IgD-negative memory B cell (primary cell): ENCODE measurements around the gene NSUN4. TPM values are rescaled to one million over a fixed set of nuclear protein-coding genes. Genes with fewer than 3 reads are reported as not detected.
"Not testable (repeated sequence)": the region's sequence is repeated elsewhere in the genome, so short reads cannot be mapped to it uniquely, and the experiment has no call there.

ENCODE experiments used
- H3K27ac Mint-ChIP-seq, 3 donors: one replicate each; pipeline ENCODE4 v1.8.0; 2020 to 2022; ENCODE audit warnings: mild to moderate bottlenecking in 3 of 3, mixed read lengths in 3 of 3, moderate library complexity in 1 of 3
- H3K27me3 Mint-ChIP-seq: one replicate; pipeline ENCODE4 v1.8.0; 2021; ENCODE audit warnings: mixed read lengths
- H3K36me3 Mint-ChIP-seq: one replicate; pipeline ENCODE4 v1.8.0; 2020; ENCODE audit warnings: mild to moderate bottlenecking, mixed read lengths
- H3K4me1 Mint-ChIP-seq, 3 donors: one replicate each; pipeline ENCODE4 v1.8.0; 2020 to 2022; ENCODE audit warnings: mixed read lengths in 3 of 3, mild to moderate bottlenecking in 1 of 3
- H3K4me3 Mint-ChIP-seq, 4 donors: one replicate each; pipeline ENCODE4 v1.8.0; 2020 to 2022; ENCODE audit warnings: mild to moderate bottlenecking in 4 of 4, mixed read lengths in 4 of 4, moderate library complexity in 3 of 4
- H3K9me3 Mint-ChIP-seq, 3 donors: one replicate each; pipeline ENCODE4 v1.8.0; 2020 to 2021; ENCODE audit warnings: mixed read lengths in 3 of 3, mild to moderate bottlenecking in 1 of 3
- polyA plus RNA-seq: library from polyadenylated mRNA; unstranded; fragments of 300-500 nt; fragmentation: Illumina TruSeq; gene quantifications from one replicate; pipeline ENCODE4 v1.2.3, GENCODE V29; 2021

The NSUN4 gene
- polyA plus RNA-seq, 1 donor from 2014 or later = 26.8 TPM

DNA sequence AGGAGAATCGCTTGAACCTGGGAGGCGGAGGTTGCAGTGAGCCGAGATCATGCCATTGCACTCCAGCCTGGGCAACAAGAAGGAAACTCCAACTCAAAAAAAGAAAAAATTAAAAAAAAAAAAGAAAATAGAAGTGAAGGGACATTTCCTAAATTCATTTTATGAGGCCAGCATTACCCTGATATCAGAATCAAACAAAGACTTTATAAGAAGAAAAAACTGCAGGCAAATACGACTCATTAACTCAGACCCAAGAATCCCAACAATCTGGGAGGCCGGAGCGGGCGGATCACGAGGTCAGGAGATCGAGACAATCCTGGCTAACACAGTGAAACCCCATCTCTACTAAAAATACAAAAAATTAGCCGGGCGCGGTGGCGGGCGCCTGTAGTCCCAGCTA lies 3.2 kb upstream of the NSUN4 start:
- Mint-ChIP-seq H3K4me1 (peaks cover 30 to 33% (median 31%) of the 10 kb centered on the region in 3 donors), H3K4me3 (peak overlapping the region in 1 of 4 donors; percentile 48)
- H3K27me3 Mint-ChIP-seq, H3K9me3 Mint-ChIP-seq, H3K36me3 Mint-ChIP-seq, H3K27ac Mint-ChIP-seq: not testable (repeated sequence)

DNA sequence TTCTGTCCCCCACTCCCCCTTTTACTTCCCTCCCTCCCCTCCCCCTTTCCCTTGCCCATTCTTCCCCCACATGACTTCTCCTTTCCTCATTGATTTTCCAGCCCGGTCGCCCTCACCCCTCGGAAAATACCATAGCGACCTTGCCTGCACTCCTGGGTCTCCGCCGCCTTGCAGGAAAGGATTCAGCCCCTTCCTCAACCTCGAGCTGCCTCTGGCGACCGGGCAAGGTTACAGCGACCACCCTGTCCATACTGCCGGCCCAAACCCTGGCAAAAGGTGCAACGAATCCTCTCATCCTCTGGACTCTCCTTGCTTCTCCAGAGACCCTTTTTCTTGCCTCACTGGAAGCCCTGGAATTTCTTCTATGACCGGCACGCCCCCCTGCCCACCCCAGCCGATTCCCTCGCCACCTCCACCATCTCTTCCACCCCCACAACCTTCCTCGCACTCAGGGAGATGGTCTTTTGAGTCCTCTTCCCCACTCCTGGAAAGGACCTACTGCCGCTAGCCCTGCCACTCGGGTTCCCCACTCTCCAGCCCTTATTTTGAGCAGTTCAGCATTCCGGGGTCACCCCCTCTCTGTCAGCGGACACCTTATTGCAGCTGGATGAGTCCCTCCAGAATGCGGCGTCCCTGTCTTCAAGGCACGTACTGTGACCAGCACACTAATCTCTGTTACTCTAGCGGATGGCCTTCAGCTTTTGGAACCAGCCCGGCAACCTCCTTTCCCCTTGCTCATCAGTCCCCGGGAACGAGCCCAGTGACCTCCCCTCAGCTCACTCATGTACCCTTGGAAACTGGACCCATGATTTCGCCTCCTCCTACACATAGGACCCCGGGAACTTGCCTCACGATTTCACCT lies 846 bp downstream of the NSUN4 start:
- Mint-ChIP-seq H3K36me3 (peaks cover 4% of the 10 kb centered on the region), H3K27ac (peak overlapping the region; percentile 97 to 100 (median 99)), H3K4me1 (peaks cover 16 to 32% (median 19%) of the 10 kb centered on the region in 3 donors), H3K27me3 (no peaks in the 10 kb centered on the region), H3K4me3 (peak overlapping the region; percentile 93 to 100 (median 99)), H3K9me3 (peaks cover 0 to 4% (median 0%) of the 10 kb centered on the region in 3 donors)

DNA sequence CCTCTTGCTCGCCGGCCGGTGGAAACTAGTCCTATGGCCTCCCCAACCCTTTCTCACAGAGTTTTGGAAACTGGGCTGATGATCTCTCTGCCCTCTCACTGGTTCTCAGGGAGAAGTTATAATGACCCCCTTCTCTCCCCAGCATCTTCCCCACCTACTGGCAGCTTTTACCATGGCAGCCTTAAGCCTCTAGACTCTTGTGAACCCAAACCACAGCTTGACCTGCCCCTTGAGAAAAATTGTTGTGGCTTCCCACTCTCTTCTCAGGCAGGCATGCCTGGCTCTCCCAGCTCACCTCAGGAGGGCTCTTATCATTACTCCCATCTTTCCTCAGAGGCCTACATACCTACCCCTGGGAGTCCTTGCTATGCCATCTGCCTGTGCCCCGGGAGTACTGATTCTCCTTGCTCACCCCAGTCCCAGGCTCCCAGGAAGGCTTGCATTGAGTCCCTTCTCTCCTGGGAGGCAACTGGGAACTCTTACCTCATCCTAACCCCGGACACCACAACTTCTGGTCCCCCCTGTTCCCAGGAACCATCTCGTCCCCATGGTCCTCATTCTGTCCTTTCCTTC lies 1.6 kb downstream of the NSUN4 start:
- Mint-ChIP-seq H3K9me3 (peaks cover 0 to 4% (median 0%) of the 10 kb centered on the region in 3 donors), H3K4me1 (peaks cover 16 to 34% (median 19%) of the 10 kb centered on the region in 3 donors), H3K27me3 (no peaks in the 10 kb centered on the region), H3K36me3 (peaks cover 4% of the 10 kb centered on the region), H3K4me3 (peak overlapping the region; percentile 86 to 100 (median 96)), H3K27ac (peak overlapping the region; percentile 97 to 100 (median 99))

DNA sequence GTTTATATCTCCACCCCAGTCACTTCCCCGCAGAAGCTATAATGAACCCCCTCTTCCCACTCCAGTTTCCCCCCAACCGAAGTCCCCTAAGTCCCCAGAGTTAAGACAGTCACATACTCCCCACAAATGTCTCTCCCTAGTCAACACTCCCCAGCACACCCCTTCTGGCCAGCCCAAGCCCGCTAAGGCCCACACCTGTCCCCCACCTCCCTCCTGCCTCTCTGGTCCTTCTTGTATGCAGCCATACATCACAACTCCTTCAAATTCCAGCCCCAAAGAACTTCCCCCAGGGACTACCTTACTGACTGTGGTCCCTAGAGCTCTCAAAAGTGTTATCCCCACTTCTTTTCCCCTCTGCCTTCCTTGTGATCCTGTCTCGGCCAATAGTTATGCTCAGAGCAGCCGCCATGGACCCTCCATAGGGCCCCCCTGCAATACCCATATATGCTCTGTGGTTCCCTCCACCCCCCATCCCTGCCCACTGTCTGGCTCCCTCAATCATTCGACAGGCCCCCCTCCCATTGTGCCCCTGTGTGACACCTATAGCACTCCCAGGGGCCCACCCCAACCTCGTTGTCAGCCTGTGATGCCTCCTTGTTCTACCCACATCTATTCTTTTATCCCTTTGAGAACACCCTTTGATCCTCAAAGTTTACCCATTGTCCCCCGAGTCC lies 2.2 kb downstream of the NSUN4 start:
- H3K9me3 Mint-ChIP-seq = peaks cover 0 to 4% (median 0%) of the 10 kb centered on the region in 3 donors
- H3K36me3 Mint-ChIP-seq = peaks cover 4% of the 10 kb centered on the region
- H3K27me3 Mint-ChIP-seq = no peaks in the 10 kb centered on the region
- peaks cover 16 to 34% (median 19%) of the 10 kb centered on the region in 3 donors for H3K4me1 Mint-ChIP-seq
- H3K27ac Mint-ChIP-seq = peak overlapping the region; percentile 85 to 100 (median 97)
- peak overlapping the region in 2 of 4 donors; percentile 8 to 98 for H3K4me3 Mint-ChIP-seq

DNA sequence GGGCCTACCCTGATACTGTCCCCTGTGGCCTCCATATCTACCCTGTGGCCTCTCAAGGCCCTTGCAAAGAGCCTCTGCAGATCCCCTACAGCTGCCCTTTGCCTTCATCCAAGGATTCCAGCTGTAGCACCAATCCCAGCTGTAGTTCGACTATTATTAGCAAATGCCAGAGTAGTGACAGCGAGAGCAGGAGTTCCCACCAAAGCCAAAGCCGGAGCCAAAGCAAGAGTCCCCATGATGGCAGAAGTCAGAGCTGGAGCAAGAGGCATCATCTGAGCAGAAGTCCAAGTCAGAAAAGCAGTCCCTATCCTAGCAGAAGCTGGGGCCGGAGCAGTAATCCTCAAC lies 2.7 kb downstream of the NSUN4 start:
- H3K27me3 Mint-ChIP-seq = no peaks in the 10 kb centered on the region
- H3K27ac Mint-ChIP-seq = peak overlapping the region; percentile 82 to 97 (median 85)
- H3K4me3 Mint-ChIP-seq = peak overlapping the region in 1 of 4 donors; percentile 98
- peaks cover 5% of the 10 kb centered on the region for H3K36me3 Mint-ChIP-seq
- H3K4me1 Mint-ChIP-seq = peaks cover 21 to 37% (median 23%) of the 10 kb centered on the region in 3 donors
- H3K9me3 Mint-ChIP-seq = peaks cover 0 to 4% (median 0%) of the 10 kb centered on the region in 3 donors

DNA sequence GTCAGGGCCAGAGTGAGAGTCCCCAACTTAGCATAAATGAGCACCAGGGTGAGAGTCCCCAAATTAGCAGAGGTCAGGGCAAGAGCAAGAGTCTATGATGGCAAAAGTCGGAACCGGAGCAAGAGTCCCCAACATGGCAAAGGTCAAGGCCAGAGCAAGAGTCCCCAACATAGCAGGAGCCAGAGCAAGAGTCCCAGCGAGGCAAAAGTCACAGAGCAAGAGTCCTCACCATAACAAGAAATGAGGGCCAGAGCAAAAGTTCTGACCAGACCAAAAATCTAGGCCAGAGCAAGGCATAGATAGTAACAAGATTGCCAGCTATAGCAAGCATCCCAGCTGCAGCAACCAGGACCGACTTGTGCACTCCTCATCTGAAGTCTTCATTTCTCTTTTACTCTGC lies 3.1 kb downstream of the NSUN4 start:
- Mint-ChIP-seq H3K27me3 (no peaks in the 10 kb centered on the region), H3K36me3 (peaks cover 5% of the 10 kb centered on the region), H3K4me3 (peak overlapping the region in 1 of 4 donors; percentile 98), H3K9me3 (peaks cover 0 to 4% (median 0%) of the 10 kb centered on the region in 3 donors), H3K4me1 (peaks cover 21 to 37% (median 23%) of the 10 kb centered on the region in 3 donors), H3K27ac (peak overlapping the region; percentile 82 to 97 (median 85))

DNA sequence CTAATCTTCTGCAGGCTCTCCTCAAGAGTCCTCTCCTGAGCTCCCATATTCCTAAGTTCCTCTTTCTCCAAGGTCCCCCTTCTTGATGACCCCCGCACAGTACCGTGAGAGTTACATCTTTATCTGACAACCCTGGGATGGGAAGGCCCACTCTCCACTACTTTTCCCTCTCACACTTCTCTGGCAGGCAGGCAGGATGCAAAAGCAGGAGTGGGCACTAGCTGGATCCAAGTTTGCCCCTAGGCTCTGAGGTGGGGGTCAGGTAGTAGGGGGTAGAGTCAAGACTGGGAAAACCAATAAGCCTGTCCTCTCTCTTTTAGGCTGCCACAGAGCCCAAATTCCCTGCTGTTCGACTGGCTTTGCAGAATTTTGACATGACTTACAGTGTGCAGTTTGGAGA lies 3.9 kb downstream of the NSUN4 start:
- H3K4me3 Mint-ChIP-seq = peak overlapping the region in 2 of 4 donors; percentile 68 to 98
- no peaks in the 10 kb centered on the region for H3K27me3 Mint-ChIP-seq
- H3K36me3 Mint-ChIP-seq = peaks cover 5% of the 10 kb centered on the region
- peak overlapping the region; percentile 48 to 97 (median 82) for H3K27ac Mint-ChIP-seq
- H3K9me3 Mint-ChIP-seq = peaks cover 0 to 4% (median 0%) of the 10 kb centered on the region in 3 donors
- H3K4me1 Mint-ChIP-seq = peaks cover 21 to 35% (median 23%) of the 10 kb centered on the region in 3 donors

DNA sequence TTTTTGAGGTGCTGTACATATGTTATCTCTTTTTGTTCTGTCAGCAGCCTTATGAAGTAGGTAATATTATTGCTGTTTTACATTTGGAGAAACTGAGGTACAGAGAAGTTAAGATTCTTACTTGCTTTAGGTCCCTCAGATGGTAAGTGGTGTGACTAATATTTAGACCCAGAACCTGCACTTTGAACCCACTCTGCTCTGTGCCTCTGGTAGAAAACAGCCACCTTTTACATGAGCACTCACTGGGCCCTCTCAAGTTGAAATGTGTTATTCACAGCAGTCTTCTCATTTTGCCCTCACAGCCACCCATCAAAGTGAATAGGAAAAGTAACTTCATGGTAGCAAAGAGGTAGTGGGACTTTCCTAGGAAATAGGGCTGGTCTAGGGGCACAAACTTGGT lies 4.7 kb downstream of the NSUN4 start:
- peaks cover 0 to 2% (median 0%) of the 10 kb centered on the region in 3 donors for H3K9me3 Mint-ChIP-seq
- peaks cover 8% of the 10 kb centered on the region for H3K36me3 Mint-ChIP-seq
- no peaks in the 10 kb centered on the region for H3K27me3 Mint-ChIP-seq
- peaks cover 19 to 32% (median 21%) of the 10 kb centered on the region in 3 donors for H3K4me1 Mint-ChIP-seq
- no peak overlapping the region for H3K27ac Mint-ChIP-seq
- H3K4me3 Mint-ChIP-seq = no peak overlapping the region

DNA sequence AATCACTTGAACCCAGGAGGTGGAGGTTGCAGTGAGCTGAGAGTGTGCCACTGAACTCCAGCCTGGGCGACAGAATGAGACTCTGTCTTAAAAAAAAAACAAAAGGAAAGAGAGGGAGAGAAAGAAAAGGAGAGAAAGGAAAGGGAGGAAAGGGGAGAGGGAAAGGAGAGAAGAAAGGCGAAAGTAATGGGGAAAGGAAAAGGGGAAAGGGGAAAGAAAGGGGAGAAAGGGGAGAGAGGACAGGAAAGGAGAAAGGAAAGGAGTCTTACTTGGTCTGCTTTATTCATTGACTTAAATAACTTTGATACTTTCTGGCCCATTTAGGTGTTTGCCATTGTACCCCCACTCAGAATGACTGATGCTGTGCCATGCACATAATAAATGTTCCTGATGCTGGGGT lies 11.8 kb downstream of the NSUN4 start:
- Mint-ChIP-seq H3K9me3 (no peaks in the 10 kb centered on the region), H3K4me3 (no peak overlapping the region), H3K36me3 (peaks cover 4% of the 10 kb centered on the region), H3K27ac (no peak overlapping the region), H3K4me1 (peaks cover 4 to 5% (median 5%) of the 10 kb centered on the region in 3 donors), H3K27me3 (no peaks in the 10 kb centered on the region)

DNA sequence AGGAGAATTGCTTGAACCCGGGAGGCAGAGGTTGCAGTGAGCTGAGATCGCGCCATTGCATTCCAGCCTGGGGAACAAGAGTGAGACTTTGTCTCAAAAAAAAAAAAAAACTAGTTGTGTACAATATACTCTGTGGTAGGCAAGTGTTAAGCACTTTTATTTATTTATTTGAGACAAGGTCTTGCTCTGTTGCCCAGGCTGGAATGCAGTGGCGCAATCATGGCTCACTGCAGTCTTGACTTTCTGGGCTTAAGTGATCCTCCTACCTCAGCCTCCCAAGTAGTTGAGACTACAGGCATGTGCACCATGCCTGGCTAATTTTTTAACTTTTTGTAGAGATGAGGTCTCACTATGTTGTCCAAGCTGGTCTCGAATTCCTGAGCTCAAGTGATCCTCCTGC lies 15.3 kb downstream of the NSUN4 start:
- not testable (repeated sequence) for H3K36me3 Mint-ChIP-seq, H3K4me1 Mint-ChIP-seq

DNA sequence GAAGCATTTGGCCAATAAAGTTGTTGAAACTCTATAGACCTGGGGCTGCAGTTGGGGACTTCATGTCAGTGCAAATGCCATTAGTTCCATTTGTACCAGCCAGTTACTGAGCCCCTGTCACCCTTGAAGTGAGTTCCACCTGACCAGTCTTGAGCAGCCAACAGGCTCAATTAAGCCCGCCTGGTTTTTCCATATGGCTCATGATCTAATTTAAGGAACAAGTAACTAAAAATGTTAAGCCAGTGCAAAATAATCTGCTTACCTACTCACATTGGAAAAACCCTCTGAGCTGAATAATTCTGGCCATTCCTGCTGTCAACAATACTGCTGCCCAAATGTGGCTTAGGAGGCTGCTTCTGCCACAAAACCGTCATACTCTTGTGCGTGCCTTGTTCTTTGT lies 21.6 kb downstream of the NSUN4 start:
- no peak overlapping the region for H3K4me3 Mint-ChIP-seq
- no peaks in the 10 kb centered on the region for H3K27me3 Mint-ChIP-seq
- no peak overlapping the region for H3K27ac Mint-ChIP-seq
- H3K36me3 Mint-ChIP-seq = peaks cover 6% of the 10 kb centered on the region
- no peaks in the 10 kb centered on the region for H3K9me3 Mint-ChIP-seq
- peaks cover 0 to 3% (median 0%) of the 10 kb centered on the region in 3 donors for H3K4me1 Mint-ChIP-seq

More for the DNA sequence above, 15.3 kb downstream of the NSUN4 start:
- H3K9me3 Mint-ChIP-seq, H3K4me3 Mint-ChIP-seq, H3K27me3 Mint-ChIP-seq, H3K27ac Mint-ChIP-seq: not testable (repeated sequence)

DNA sequence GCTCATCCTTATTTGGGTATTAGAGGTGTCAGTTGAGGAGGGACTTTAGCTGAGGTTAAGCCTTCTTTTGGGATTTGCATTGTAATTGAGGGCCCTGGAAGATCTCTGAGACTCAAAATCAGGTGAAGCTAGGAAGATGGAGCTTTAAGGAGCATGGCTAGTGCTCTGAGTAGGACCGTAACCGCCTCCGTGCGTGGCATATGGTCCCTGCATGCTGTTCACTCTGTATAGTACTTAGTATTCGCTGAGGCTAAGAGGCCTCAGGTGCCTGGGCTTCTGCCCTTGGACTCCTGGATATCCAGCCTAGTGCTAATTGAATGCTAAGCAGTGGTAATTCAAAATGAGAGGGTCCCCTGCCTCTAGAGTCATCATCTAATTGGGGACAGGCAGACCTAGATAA lies 22.5 kb downstream of the NSUN4 start:
- Mint-ChIP-seq H3K27me3 (no peaks in the 10 kb centered on the region), H3K36me3 (peaks cover 6% of the 10 kb centered on the region), H3K4me1 (peaks cover 0 to 7% (median 1%) of the 10 kb centered on the region in 3 donors), H3K4me3 (no peak overlapping the region), H3K9me3 (no peaks in the 10 kb centered on the region), H3K27ac (no peak overlapping the region)

DNA sequence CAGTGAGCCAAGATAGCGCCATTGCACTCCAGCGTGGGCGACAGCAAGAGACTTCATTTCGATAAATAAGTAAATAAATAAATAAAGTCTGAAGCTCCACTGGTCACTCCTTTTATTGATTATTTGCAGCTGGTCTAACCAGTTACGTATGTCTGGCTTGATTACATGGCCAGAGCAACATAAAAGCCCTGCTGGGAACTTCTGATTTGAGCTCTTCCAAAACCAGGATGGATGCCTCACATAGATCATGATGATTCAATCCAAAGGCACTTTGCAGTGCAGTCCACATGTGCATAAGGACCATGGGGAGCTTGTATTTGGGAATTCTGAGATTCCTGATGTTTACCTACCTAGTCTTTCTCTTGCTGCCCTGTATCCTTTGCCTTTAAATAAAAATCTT lies 24.0 kb downstream of the NSUN4 start:
- no peak overlapping the region for H3K4me3 Mint-ChIP-seq
- H3K36me3 Mint-ChIP-seq = peaks cover 9% of the 10 kb centered on the region
- peak overlapping the region in 1 of 3 donors; percentile 67 for H3K27ac Mint-ChIP-seq

DNA sequence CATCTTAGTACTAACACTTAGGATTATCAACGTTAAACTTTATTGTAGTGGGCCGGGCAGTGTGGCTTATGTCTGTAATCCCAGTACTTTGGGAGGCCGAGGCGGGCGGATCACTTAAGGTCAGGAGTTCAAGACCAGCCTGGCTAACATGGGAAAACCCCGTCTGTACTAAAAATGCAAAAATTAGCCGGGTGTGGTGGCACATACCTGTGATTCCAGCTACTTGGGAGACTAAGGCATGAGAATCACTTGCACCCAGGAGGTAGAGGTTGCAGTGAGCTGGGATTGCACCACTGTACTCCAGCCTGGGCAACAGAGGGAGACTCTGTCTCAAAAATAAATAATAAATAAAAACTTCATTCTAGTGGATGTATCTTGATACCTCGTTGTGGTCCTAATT lies 25.2 kb downstream of the NSUN4 start:
- H3K9me3 Mint-ChIP-seq, H3K4me3 Mint-ChIP-seq, H3K27me3 Mint-ChIP-seq, H3K27ac Mint-ChIP-seq, H3K36me3 Mint-ChIP-seq: not testable (repeated sequence)
- H3K4me1 Mint-ChIP-seq = peaks cover 11 to 26% (median 14%) of the 10 kb centered on the region in 3 donors

More for the DNA sequence above, 24.0 kb downstream of the NSUN4 start:
- Mint-ChIP-seq H3K4me1 (peaks cover 3 to 14% (median 4%) of the 10 kb centered on the region in 3 donors), H3K27me3 (no peaks in the 10 kb centered on the region), H3K9me3 (no peaks in the 10 kb centered on the region)

DNA sequence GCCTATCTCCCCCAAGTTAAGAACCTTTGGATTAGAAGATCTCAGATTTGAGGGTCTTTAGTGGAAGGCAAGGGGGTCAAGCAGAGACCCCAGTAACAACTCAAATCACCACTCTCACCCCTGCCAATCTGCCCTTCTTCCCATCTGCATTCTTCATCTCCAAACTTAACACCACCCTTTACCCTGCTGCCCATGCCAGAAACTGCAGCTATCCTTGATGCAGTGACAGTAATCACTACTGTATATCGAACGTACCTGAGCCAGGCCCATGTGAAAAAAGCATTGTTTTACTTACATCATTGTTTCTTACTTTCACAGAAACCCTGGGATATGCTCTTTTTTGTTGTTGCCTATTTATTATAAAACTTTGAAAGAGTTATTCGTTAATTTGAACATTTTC lies 26.5 kb downstream of the NSUN4 start:
- Mint-ChIP-seq H3K4me3 (no peak overlapping the region), H3K9me3 (no peaks in the 10 kb centered on the region), H3K27me3 (no peaks in the 10 kb centered on the region), H3K36me3 (peaks cover 7% of the 10 kb centered on the region), H3K27ac (peak overlapping the region in 2 of 3 donors; percentile 77 to 82), H3K4me1 (peaks cover 11 to 26% (median 14%) of the 10 kb centered on the region in 3 donors)
